ENCODE data around the gene P2RX7. TPM values are rescaled to one million over a fixed set of nuclear protein-coding genes. Genes with fewer than 3 reads are reported as not detected.

P2RX7 gene
- total and polyA plus RNA-seq, 8 donors = 0.77 to 8.8 (median 1.4) TPM

DNA sequence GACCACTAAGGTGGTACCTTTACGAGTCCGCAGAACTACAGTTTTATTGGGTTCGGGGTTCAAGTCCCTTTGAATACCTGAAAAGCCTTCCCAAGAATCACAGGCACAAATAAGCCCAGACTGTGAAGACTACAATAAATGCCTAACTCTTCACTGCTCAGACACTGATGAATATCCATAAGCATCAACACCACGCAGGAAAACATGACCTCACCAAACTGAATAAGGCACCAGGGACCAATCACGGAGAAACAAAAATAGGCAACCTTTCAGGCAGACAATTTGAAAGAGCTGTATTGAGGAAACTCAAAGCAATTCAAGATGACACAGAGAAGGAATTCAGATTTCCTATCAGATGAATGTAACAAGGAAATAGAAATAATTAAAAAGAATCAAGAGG is 24.2 kb upstream of the P2RX7 start:
- H3K36me3 ChIP-seq = no peaks in the 10 kb centered on the region
- intact Hi-C loops (cut with DNase I) = no loop called here
- TF ChIP-seq, protein P1, sequence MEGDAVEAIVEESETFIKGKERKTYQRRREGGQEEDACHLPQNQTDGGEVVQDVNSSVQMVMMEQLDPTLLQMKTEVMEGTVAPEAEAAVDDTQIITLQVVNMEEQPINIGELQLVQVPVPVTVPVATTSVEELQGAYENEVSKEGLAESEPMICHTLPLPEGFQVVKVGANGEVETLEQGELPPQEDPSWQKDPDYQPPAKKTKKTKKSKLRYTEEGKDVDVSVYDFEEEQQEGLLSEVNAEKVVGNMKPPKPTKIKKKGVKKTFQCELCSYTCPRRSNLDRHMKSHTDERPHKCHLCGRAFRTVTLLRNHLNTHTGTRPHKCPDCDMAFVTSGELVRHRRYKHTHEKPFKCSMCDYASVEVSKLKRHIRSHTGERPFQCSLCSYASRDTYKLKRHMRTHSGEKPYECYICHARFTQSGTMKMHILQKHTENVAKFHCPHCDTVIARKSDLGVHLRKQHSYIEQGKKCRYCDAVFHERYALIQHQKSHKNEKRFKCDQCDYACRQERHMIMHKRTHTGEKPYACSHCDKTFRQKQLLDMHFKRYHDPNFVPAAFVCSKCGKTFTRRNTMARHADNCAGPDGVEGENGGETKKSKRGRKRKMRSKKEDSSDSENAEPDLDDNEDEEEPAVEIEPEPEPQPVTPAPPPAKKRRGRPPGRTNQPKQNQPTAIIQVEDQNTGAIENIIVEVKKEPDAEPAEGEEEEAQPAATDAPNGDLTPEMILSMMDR (IDR thresholded peaks at IDR 0.05) = no peak
- no peaks in the 10 kb centered on the region for H3K27me3 ChIP-seq
- DNase-seq (no peak), FAIRE-seq (no peak), ATAC-seq (no peak)
- no peak overlapping the region for H3K4me3 ChIP-seq
- H3K9me3 ChIP-seq = no peaks in the 10 kb centered on the region
- H3K4me1 ChIP-seq = no peaks in the 10 kb centered on the region
- no peak overlapping the region for H3K27ac ChIP-seq
- WGBS, 2 donors = 71 to 78% methylated on average over 5 of the region's 5 CpGs

DNA sequence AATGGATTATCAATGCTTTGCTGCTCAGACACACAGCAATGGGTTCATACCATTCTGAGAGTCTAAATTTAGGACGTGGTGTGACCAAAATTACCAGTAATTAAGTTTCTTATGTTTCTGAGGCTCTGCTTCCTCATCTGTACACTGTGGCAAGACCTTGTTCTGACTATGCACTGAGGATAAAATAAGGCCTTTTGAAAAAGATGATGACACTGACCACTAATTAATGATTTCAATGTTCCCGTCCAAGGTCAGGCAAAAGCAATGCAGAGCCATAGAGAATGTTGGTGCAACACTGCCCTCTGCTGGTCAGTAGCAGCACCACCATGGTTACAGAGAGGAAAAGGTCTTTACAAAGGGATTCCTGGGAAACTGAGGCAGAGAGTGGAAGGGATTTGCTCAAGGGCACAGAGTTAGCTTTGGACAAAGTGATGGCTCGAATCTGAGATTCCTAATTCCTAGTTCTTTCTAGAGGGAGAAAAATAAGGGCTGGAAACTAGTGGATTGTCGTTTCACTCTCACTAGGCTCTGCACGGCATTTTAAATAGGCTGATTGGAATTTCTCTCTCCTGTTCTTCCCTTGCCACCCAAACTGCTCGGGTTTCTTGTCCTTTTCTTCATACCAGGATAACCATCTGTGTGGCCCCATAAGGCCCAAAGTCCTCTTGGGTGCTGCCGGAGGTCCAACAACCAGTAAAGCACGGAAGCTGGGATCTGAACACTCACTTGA is 22.3 kb upstream of the P2RX7 start:
- Histone ChIP-seq H3K4me1 (no peaks in the 10 kb centered on the region), H3K36me3 (no peaks in the 10 kb centered on the region), H3K4me3 (no peak overlapping the region), H3K27me3 (no peaks in the 10 kb centered on the region), H3K9me3 (no peaks in the 10 kb centered on the region), H3K27ac (no peak overlapping the region)
- TF ChIP-seq, protein P1 (IDR thresholded peaks at IDR 0.05) = peak; percentile 88 to 94 (median 90)
- ATAC-seq = peak; percentile 80 to 96 (median 92)
- no peak for FAIRE-seq
- intact Hi-C loops (cut with DNase I) = loop anchor here in 1 of 3 donors (10.0 kb wide), 1 partner anchor 114 kb away; no protein-coding TSS in a partner anchor
- peak in 5 of 6 donors; percentile 28 to 71 (median 57) for DNase-seq
- WGBS, 2 donors = 57 to 62% methylated on average over 8 of the region's 8 CpGs

DNA sequence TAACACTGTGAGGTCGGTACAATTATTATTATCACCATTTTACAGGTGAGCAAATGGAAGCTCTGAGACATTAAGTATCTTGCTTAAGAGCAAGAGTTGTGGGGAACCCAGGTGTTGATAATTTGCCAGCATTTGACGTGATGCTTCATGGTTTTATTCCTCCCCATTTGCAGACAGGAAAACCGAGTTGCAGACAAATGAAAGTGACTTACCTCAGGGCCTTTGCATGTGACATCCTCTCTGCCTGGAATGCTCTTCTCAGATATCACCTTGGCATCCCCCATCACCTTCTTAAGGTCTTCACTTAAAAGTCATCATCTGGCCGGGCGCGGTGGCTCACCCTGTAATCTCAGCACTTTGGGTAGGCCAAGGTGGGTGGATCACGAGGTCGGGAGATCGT is 21.0 kb upstream of the P2RX7 start:
- Histone ChIP-seq H3K36me3 (no peaks in the 10 kb centered on the region), H3K4me3 (no peak overlapping the region), H3K27ac (no peak overlapping the region), H3K27me3 (no peaks in the 10 kb centered on the region), H3K9me3 (no peaks in the 10 kb centered on the region), H3K4me1 (no peaks in the 10 kb centered on the region)
- intact Hi-C loops (cut with DNase I) = loop anchor here in 1 of 3 donors (10.0 kb wide), 1 partner anchor 113 kb away; no protein-coding TSS in a partner anchor
- ATAC-seq (no peak), FAIRE-seq (no peak), DNase-seq (no peak)
- 73% methylated on average over 9 of the region's 9 CpGs for WGBS, 2 donors
- TF ChIP-seq, protein P1 (IDR thresholded peaks at IDR 0.05) = no peak

DNA sequence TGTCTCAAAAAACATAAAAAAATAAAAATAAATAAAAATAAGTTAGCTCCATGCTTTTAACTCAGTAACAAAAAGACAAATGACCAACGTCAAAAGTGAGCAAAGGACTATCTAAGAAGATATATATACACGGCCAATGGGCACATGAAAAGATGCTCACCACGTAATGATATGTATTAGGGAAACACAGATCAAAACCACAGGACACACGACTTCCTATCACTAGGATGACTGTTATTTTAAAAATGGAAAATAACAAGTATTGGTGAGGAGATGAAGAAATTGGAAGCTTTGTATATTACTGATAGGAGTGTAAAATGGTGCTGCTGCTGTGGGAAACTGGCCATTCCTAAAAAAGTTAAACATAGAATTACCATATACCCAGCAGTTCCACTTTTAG is 20.2 kb upstream of the P2RX7 start:
- Histone ChIP-seq H3K4me3 (no peak overlapping the region), H3K4me1 (peaks cover 0 to 5% (median 0%) of the 10 kb centered on the region in 3 donors), H3K9me3 (no peaks in the 10 kb centered on the region), H3K36me3 (no peaks in the 10 kb centered on the region), H3K27ac (no peak overlapping the region), H3K27me3 (no peaks in the 10 kb centered on the region)
- no peak for FAIRE-seq
- intact Hi-C loops (cut with DNase I) = loop anchor here in 1 of 3 donors (10.0 kb wide), 1 partner anchor 112 kb away; no protein-coding TSS in a partner anchor
- no peak for DNase-seq
- no peak for ATAC-seq
- WGBS, 2 donors = 77 to 83% methylated on average over 4 of the region's 4 CpGs
- TF ChIP-seq, protein P1 (IDR thresholded peaks at IDR 0.05) = no peak

DNA sequence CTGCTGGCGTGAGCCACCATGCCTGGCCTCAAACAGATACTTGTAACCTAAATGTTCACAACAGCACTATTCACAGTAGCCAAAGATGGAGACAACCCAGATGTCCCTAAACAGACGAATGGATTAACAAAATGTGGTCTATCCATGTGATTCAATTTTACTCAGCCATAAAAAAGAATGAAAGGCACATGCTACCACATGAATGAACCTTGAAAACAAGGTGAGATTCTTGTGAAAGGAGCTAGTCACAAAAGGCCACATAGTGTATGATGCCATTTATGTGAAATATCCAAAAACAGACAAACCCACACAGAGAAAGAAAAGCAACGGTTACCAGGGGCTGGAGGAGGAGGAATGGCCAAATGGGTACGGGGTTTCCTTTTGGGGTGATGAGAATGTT is 19.6 kb upstream of the P2RX7 start:
- Histone ChIP-seq H3K27me3 (no peaks in the 10 kb centered on the region), H3K4me1 (peaks cover 0 to 5% (median 0%) of the 10 kb centered on the region in 3 donors), H3K9me3 (no peaks in the 10 kb centered on the region), H3K4me3 (no peak overlapping the region), H3K36me3 (no peaks in the 10 kb centered on the region), H3K27ac (no peak overlapping the region)
- FAIRE-seq = no peak
- ATAC-seq = no peak
- no peak for DNase-seq
- WGBS, 2 donors = 83 to 85% methylated on average over 4 of the region's 4 CpGs
- TF ChIP-seq, protein P1 (IDR thresholded peaks at IDR 0.05) = no peak
- intact Hi-C loops (cut with DNase I) = loop anchor here in 1 of 3 donors (10.0 kb wide), 1 partner anchor 112 kb away; no protein-coding TSS in a partner anchor

Measured in pancreas (tissue), 10 donors.